ENCODE measurements around the gene GHDC. TPM values are rescaled to one million over a fixed set of nuclear protein-coding genes. Genes with fewer than 3 reads are reported as not detected.

Gene GHDC
- total and polyA plus RNA-seq, 2 of the 13 experiments (the other 11 are each of a cell fraction or from before 2014, with no cell fraction given) = 15.4 to 22.5 TPM

GRCh38 chr17:42179911-42180410, 14.3 kb downstream of the GHDC start (continued):
- TF ChIP-seq SRY (CRISPR knock-in tag; IDR thresholded peaks at IDR 0.05) (peak; percentile 84; the same call in 1 of the 2 replicates), ZNF292 (CRISPR knock-in tag; IDR thresholded peaks at IDR 0.05; ENCODE audit: borderline replicate concordance, low read depth) (0 out of 2 replicates have a peak, but pooled peaks have one; percentile 29), KAT8 (CRISPR knock-in tag; IDR thresholded peaks at IDR 0.05) (peak; percentile 77), RARG (CRISPR knock-in tag; IDR thresholded peaks at IDR 0.05; ENCODE audit: low read depth) (no peak), PLRG1 (conservative IDR thresholded peaks at IDR 0.05) (no peak), NBN (conservative IDR thresholded peaks at IDR 0.05) (no peak), NAIF1 (CRISPR knock-in tag; IDR thresholded peaks at IDR 0.05; ENCODE audit: borderline replicate concordance) (no peak), PAXIP1 (CRISPR knock-in tag; conservative IDR thresholded peaks at IDR 0.05) (0 out of 2 replicates have a peak, but pooled peaks have one; percentile 19), ZFP36 (IDR thresholded peaks at IDR 0.05; ENCODE audit: borderline replicate concordance, low read depth, low read length, partially characterized antibody) (no peak), ZNF792 (CRISPR knock-in tag; IDR thresholded peaks at IDR 0.05) (peak; percentile 95), ZNF251 (CRISPR knock-in tag; IDR thresholded peaks at IDR 0.05) (peak; percentile 92; the same call in 1 of the 2 replicates), TFE3 (CRISPR knock-in tag; IDR thresholded peaks at IDR 0.05) (peak; percentile 90), MZF1 (CRISPR knock-in tag; IDR thresholded peaks at IDR 0.05; ENCODE audit: borderline replicate concordance) (no peak), ZNF672 (CRISPR knock-in tag; IDR thresholded peaks at IDR 0.05) (no peak), ZNF225 (CRISPR knock-in tag; IDR thresholded peaks at IDR 0.05) (no peak), ARID5B (CRISPR knock-in tag; IDR thresholded peaks at IDR 0.05) (peak; percentile 77; the same call in 1 of the 2 replicates), FOXK1 (CRISPR knock-in tag; IDR thresholded peaks at IDR 0.05; ENCODE audit: borderline replicate concordance, low read depth) (peak; percentile 85; the same call in 1 of the 2 replicates), PHF5A (CRISPR knock-in tag; IDR thresholded peaks at IDR 0.05; ENCODE audit: low read depth, unreplicated experiment) (peak; percentile 70), KLF9 (CRISPR knock-in tag; IDR thresholded peaks at IDR 0.05; ENCODE audit: low read depth) (peak; percentile 74; the same call in 1 of the 2 replicates), KLF15 (CRISPR knock-in tag; IDR thresholded peaks at IDR 0.05; ENCODE audit: borderline replicate concordance) (peak; percentile 84; the same call in 1 of the 2 replicates), PPARG (CRISPR knock-in tag; conservative IDR thresholded peaks at IDR 0.05) (peak; percentile 73; the same call in 1 of the 2 replicates), JUND (CRISPR knock-in tag; IDR thresholded peaks at IDR 0.05) (no peak)
